Fibroblast of lung (primary cell): ENCODE data around the gene DOC2B. TPM values are rescaled to one million over a fixed set of nuclear protein-coding genes. Genes with fewer than 3 reads are reported as not detected.
"Not testable (repeated sequence)": the region's sequence is repeated elsewhere in the genome, so short reads cannot be mapped to it uniquely, and the experiment has no call there.

ENCODE experiments used
- DNase-seq, 2 donors: peaks; one replicate each; pipeline versions ENCODE4 v3.0.0 to v3.0.0-alpha.2; 2010; ENCODE audit warnings: low read depth in 2 of 2
- H2AFZ ChIP-seq: 2 replicates; pipeline ENCODE4 v1.5.1; 2012; ENCODE audit warnings: low read length, control low read depth, inconsistent platforms
- H3K27ac ChIP-seq: 2 replicates; pipeline ENCODE4 v1.5.1; 2011; ENCODE audit warnings: low read length, control low read depth; ENCODE audit not compliant: insufficient read depth
- H3K27me3 ChIP-seq: 2 replicates; pipeline ENCODE4 v1.5.1; 2011; ENCODE audit warnings: mild to moderate bottlenecking, low read length; ENCODE audit not compliant: control insufficient read depth, insufficient read depth
- H3K36me3 ChIP-seq: 2 replicates; pipeline ENCODE4 v1.5.1; 2011; ENCODE audit warnings: low read length; ENCODE audit not compliant: control insufficient read depth, insufficient read depth
- H3K4me1 ChIP-seq: 2 replicates; pipeline ENCODE4 v1.5.1; 2011; ENCODE audit warnings: low read length; ENCODE audit not compliant: control insufficient read depth, insufficient read depth; ENCODE audit errors: extremely low read depth
- H3K4me2 ChIP-seq: 2 replicates; pipeline ENCODE4 v1.5.1; 2011; ENCODE audit warnings: low read length, control low read depth; ENCODE audit not compliant: insufficient read depth; ENCODE audit errors: extremely low read depth
- H3K4me3 ChIP-seq, 4 experiments: fragments of 200-600 bp in 1 of 4; sonication (generic) in 1 of 4; replicated peaks in 1 of 4; 2 replicates each; pipeline ENCODE4 v1.5.1; 2011 to 2016; ENCODE audit warnings: low read length in 4 of 4, low read depth in 3 of 4, mild to moderate bottlenecking in 3 of 4, control low read depth in 2 of 4, inconsistent platforms in 1 of 4, mixed read lengths in 1 of 4; ENCODE audit not compliant: insufficient read depth in 1 of 4; ENCODE audit errors: control extremely low read depth in 1 of 4
- H3K79me2 ChIP-seq: 2 replicates; pipeline ENCODE4 v1.5.1; 2012; ENCODE audit warnings: mild to moderate bottlenecking, low read length, inconsistent platforms; ENCODE audit not compliant: control insufficient read depth, insufficient read depth
- H3K9ac ChIP-seq: 2 replicates; pipeline ENCODE4 v1.5.1; 2011; ENCODE audit warnings: mild to moderate bottlenecking, low read length, control low read depth; ENCODE audit not compliant: insufficient read depth
- H3K9me3 ChIP-seq: 2 replicates; pipeline ENCODE4 v1.5.1; 2012; ENCODE audit warnings: low read depth, low read length; ENCODE audit not compliant: control insufficient read depth, insufficient read depth
- H4K20me1 ChIP-seq: 2 replicates; pipeline ENCODE4 v1.5.1; 2011; ENCODE audit warnings: low read length; ENCODE audit not compliant: control insufficient read depth, insufficient read depth; ENCODE audit errors: extremely low read depth
- CTCF ChIP-seq, 2 donors: IDR thresholded peaks in 1 of 2; conservative IDR thresholded peaks in 1 of 2; 1 replicate in 1 of 2; 2 replicates in 1 of 2; pipeline ENCODE4 v1.5.1; 2011 to 2012; ENCODE audit warnings: low read length in 2 of 2, control low read depth in 1 of 2, inconsistent platforms in 1 of 2, low read depth in 1 of 2, mild to moderate bottlenecking in 1 of 2
- EZH2 ChIP-seq: IDR thresholded peaks from 2 replicates; pipeline ENCODE4 v1.5.1; 2012; ENCODE audit warnings: low read length, control low read depth, mild to moderate bottlenecking; ENCODE audit errors: missing control alignments
- polyA plus RNA-seq, 2 donors: library from polyadenylated mRNA; depleted of rRNA in 1 of 2; stranded (reverse) in 1 of 2; unstranded in 1 of 2; fragments of >200 nt; gene quantifications; 2 replicates each; pipeline ENCODE4 v1.2.1, GENCODE V29; 2011 to 2012; ENCODE audit warnings: missing spikeins in 1 of 2
- total RNA-seq: library from RNA; depleted of rRNA; stranded (reverse); fragments of >200 nt; gene quantifications from 2 replicates; pipeline ENCODE4 v1.2.1, GENCODE V29; 2014

DOC2B gene
- total and polyA plus RNA-seq, 2 donors (not counting 1 experiment from before 2014, with no cell fraction given) = not detected

- no peaks in the 10 kb centered on the region for H3K4me1 ChIP-seq
- no peak overlapping the region for H3K4me2 ChIP-seq
- no peak overlapping the region for H3K9ac ChIP-seq
- H3K27me3 ChIP-seq = no peaks in the 10 kb centered on the region
- DNase-seq = no peak
- H3K79me2 ChIP-seq = no peaks in the 10 kb centered on the region
- H2AFZ ChIP-seq = no peak overlapping the region
- TF ChIP-seq EZH2 = no peak
- TF ChIP-seq CTCF (conservative IDR thresholded peaks at IDR 0.05 in 1 of 2, IDR thresholded peaks at IDR 0.05 in 1 of 2; ENCODE audit: low read depth in 1 of 2, low read length in 2 of 2) = no peak
- no peaks in the 10 kb centered on the region for H3K36me3 ChIP-seq
- H3K9me3 ChIP-seq = no peaks in the 10 kb centered on the region
- H3K4me3 ChIP-seq = no peak overlapping the region
- H3K27ac ChIP-seq = no peak overlapping the region
- H4K20me1 ChIP-seq = no peaks in the 10 kb centered on the region
These were observed 27.0 kb upstream of the DOC2B start for GRCh38 chr17:208429-208828.

- H3K9me3 ChIP-seq = no peaks in the 10 kb centered on the region
- no peak overlapping the region for H3K9ac ChIP-seq
- H3K4me1 ChIP-seq = no peaks in the 10 kb centered on the region
- H3K27me3 ChIP-seq = no peaks in the 10 kb centered on the region
- H4K20me1 ChIP-seq = no peaks in the 10 kb centered on the region
- H3K36me3 ChIP-seq = no peaks in the 10 kb centered on the region
- H2AFZ ChIP-seq = no peak overlapping the region
- no peak overlapping the region for H3K4me3 ChIP-seq
- no peak overlapping the region for H3K4me2 ChIP-seq
- DNase-seq = no peak
- H3K79me2 ChIP-seq = no peaks in the 10 kb centered on the region
- no peak for TF ChIP-seq EZH2
- TF ChIP-seq CTCF (conservative IDR thresholded peaks at IDR 0.05 in 1 of 2, IDR thresholded peaks at IDR 0.05 in 1 of 2; ENCODE audit: low read depth in 1 of 2, low read length in 2 of 2) = no peak
- H3K27ac ChIP-seq = no peak overlapping the region
These were observed 26.3 kb upstream of the DOC2B start for GRCh38 chr17:207775-208174.

GRCh38 chr17:206941-207560 is 25.6 kb upstream of the DOC2B start:
- Histone ChIP-seq H3K27ac (no peak overlapping the region), H3K79me2 (no peaks in the 10 kb centered on the region), H3K4me3 (no peak overlapping the region), H3K4me1 (no peaks in the 10 kb centered on the region), H4K20me1 (no peaks in the 10 kb centered on the region), H3K9me3 (no peaks in the 10 kb centered on the region), H3K4me2 (no peak overlapping the region), H3K36me3 (no peaks in the 10 kb centered on the region), H3K9ac (no peak overlapping the region), H3K27me3 (no peaks in the 10 kb centered on the region), H2AFZ (no peak overlapping the region)
- TF ChIP-seq CTCF (conservative IDR thresholded peaks at IDR 0.05 in 1 of 2, IDR thresholded peaks at IDR 0.05 in 1 of 2; ENCODE audit: low read depth in 1 of 2, low read length in 2 of 2) (no peak), EZH2 (no peak)
- DNase-seq = no peak

- H3K27ac ChIP-seq, H3K9ac ChIP-seq, H3K4me3 ChIP-seq, H3K27me3 ChIP-seq, H3K4me1 ChIP-seq, H3K4me2 ChIP-seq, H3K36me3 ChIP-seq, H4K20me1 ChIP-seq, H2AFZ ChIP-seq, H3K9me3 ChIP-seq, H3K79me2 ChIP-seq, DNase-seq: not testable (repeated sequence)
These were observed 25.0 kb upstream of the DOC2B start for GRCh38 chr17:206484-206883.
